GM20000 (cell line): Measurements from ENCODE around the gene CELF2.

Source experiments
- DNase-seq: peaks from one replicate; pipeline ENCODE4 v3.0.0; 2012; ENCODE audit warnings: low spot score
- CTCF ChIP-seq: IDR thresholded peaks from 2 replicates; pipeline ENCODE4 v1.5.1; 2012; ENCODE audit warnings: mild to moderate bottlenecking, control low read depth; ENCODE audit errors: extremely low read depth, missing control alignments

Gene CELF2

GRCh38 chr10:11186374-11186773 is 168.7 kb downstream of the CELF2 start:
- no peak for DNase-seq
- no peak for TF ChIP-seq CTCF

- no peak for TF ChIP-seq CTCF
- DNase-seq: no peak
Observed at GRCh38 chr10:11189582-11190376, 172.1 kb downstream of the CELF2 start.

GRCh38 chr10:11191190-11191589 is 173.5 kb downstream of the CELF2 start:
- no peak for TF ChIP-seq CTCF
- DNase-seq: no peak

- DNase-seq: no peak
- no peak for TF ChIP-seq CTCF
Observed at GRCh38 chr10:11191678-11192077, 174.0 kb downstream of the CELF2 start.

GRCh38 chr10:11192304-11193000 is 174.8 kb downstream of the CELF2 start:
- DNase-seq: no peak
- no peak for TF ChIP-seq CTCF

GRCh38 chr10:11193001-11193551 is 175.4 kb downstream of the CELF2 start:
- DNase-seq: no peak
- TF ChIP-seq CTCF: no peak
